ENCODE measurements around the gene OR2C3. TPM values are rescaled to one million over a fixed set of nuclear protein-coding genes. Genes with fewer than 3 reads are reported as not detected.

OR2C3 gene
- total RNA-seq, 1 donor from 2014 or later = not detected

GRCh38 chr1:247561711-247562110 is 25.5 kb upstream of the OR2C3 start:
- no peaks in the 10 kb centered on the region for H3K27me3 ChIP-seq
- no peak for DNase-seq (ENCODE audit: low spot score in 2 of 2)
- TF ChIP-seq CTCF (IDR thresholded peaks at IDR 0.05) = no peak
- H3K9me3 ChIP-seq = no peaks in the 10 kb centered on the region
- no peaks in the 10 kb centered on the region for H3K36me3 ChIP-seq
- intact Hi-C loops (cut with DNase I) = no loop called here
- no peaks in the 10 kb centered on the region for H3K4me1 ChIP-seq
- no peak overlapping the region for H3K27ac ChIP-seq
- no peak overlapping the region for H3K4me3 ChIP-seq

- TF ChIP-seq CTCF (IDR thresholded peaks at IDR 0.05) = no peak
- Histone ChIP-seq H3K4me1 (no peaks in the 10 kb centered on the region), H3K27ac (no peak overlapping the region)
Observed at GRCh38 chr1:247557926-247558674, 21.9 kb upstream of the OR2C3 start.

GRCh38 chr1:247552231-247552630 is 16.0 kb upstream of the OR2C3 start:
- TF ChIP-seq CTCF (IDR thresholded peaks at IDR 0.05) = no peak
- intact Hi-C loops (cut with DNase I) = no loop called here
- Histone ChIP-seq H3K4me1 (no peaks in the 10 kb centered on the region), H3K4me3 (no peak overlapping the region), H3K36me3 (no peaks in the 10 kb centered on the region), H3K27ac (no peak overlapping the region), H3K27me3 (no peaks in the 10 kb centered on the region), H3K9me3 (no peaks in the 10 kb centered on the region)
- DNase-seq (ENCODE audit: low spot score in 2 of 2) = no peak

More at GRCh38 chr1:247557926-247558674, 21.9 kb upstream of the OR2C3 start:
- no peak for DNase-seq (ENCODE audit: low spot score in 2 of 2)
- Histone ChIP-seq H3K9me3 (no peaks in the 10 kb centered on the region), H3K36me3 (no peaks in the 10 kb centered on the region), H3K27me3 (no peaks in the 10 kb centered on the region), H3K4me3 (no peak overlapping the region)
- intact Hi-C loops (cut with DNase I) = no loop called here

GRCh38 chr1:247551721-247552120 is 15.5 kb upstream of the OR2C3 start:
- Histone ChIP-seq H3K27ac (no peak overlapping the region), H3K27me3 (no peaks in the 10 kb centered on the region), H3K4me3 (no peak overlapping the region), H3K4me1 (no peaks in the 10 kb centered on the region), H3K9me3 (no peaks in the 10 kb centered on the region), H3K36me3 (no peaks in the 10 kb centered on the region)
- DNase-seq (ENCODE audit: low spot score in 2 of 2) = no peak
- no peak for TF ChIP-seq CTCF (IDR thresholded peaks at IDR 0.05)
- intact Hi-C loops (cut with DNase I) = no loop called here

- no peak within 1 kb of the TSS for H3K27ac ChIP-seq
- H3K4me3 ChIP-seq = no peak within 1 kb of the TSS
- H3K9me3 ChIP-seq = no peaks in the 10 kb centered on the region
- no peaks in the 10 kb centered on the region for H3K36me3 ChIP-seq
- no peak for TF ChIP-seq CTCF (IDR thresholded peaks at IDR 0.05)
- no peak for DNase-seq (ENCODE audit: low spot score in 2 of 2)
- H3K4me1 ChIP-seq = no peaks in the 10 kb centered on the region
- intact Hi-C loops (cut with DNase I) = no loop called here
- no peaks in the 10 kb centered on the region for H3K27me3 ChIP-seq
Observed at GRCh38 chr1:247548769-247549182, 12.5 kb upstream of the OR2C3 start, which contains the start of gene GCSAML. Gene GCSAML, plus strand, starts transcription at chr1:247549134. Its CDS starts 58 bp downstream, at chr1:247549192.
